DND-41 (cell line): ENCODE measurements around the gene CCDC136.

ENCODE experiments used
- ATAC-seq: fragments of 200-7000 bp; cut with Tn5 transposase; 3 replicates; pipeline ENCODE4 v1.9.1; 2021; ENCODE audit warnings: low read depth; ENCODE audit not compliant: insufficient read depth
- DNase-seq: peaks from one replicate; pipeline ENCODE4 v3.0.0-alpha.2; 2020
- H2AFZ ChIP-seq: 2 replicates; pipeline ENCODE4 v1.6.0; 2012; ENCODE audit warnings: low read depth, low read length
- H3K27ac ChIP-seq: 2 replicates; pipeline ENCODE4 v1.5.1; 2012; ENCODE audit warnings: low read length, inconsistent platforms
- H3K27me3 ChIP-seq: fragments of 200-600 bp; sonication (generic); 2 replicates; pipeline ENCODE4 v1.6.0; 2012; ENCODE audit warnings: low read length, mild to moderate bottlenecking, inconsistent platforms; ENCODE audit not compliant: insufficient read depth, poor library complexity
- H3K36me3 ChIP-seq: 2 replicates; pipeline ENCODE4 v1.5.1; 2012; ENCODE audit warnings: low read length, inconsistent platforms; ENCODE audit not compliant: insufficient read depth
- H3K4me1 ChIP-seq: 2 replicates; pipeline ENCODE4 v1.5.1; 2012; ENCODE audit warnings: mild to moderate bottlenecking, low read length; ENCODE audit not compliant: insufficient read depth
- H3K4me2 ChIP-seq: 2 replicates; pipeline ENCODE4 v1.6.0; 2012; ENCODE audit warnings: mild to moderate bottlenecking, moderate library complexity, low read length, inconsistent platforms; ENCODE audit not compliant: insufficient read depth
- H3K4me3 ChIP-seq, 2 experiments: fragments of 200-600 bp in 1 of 2; shearing (Covaris generic) in 1 of 2; 2 replicates each; pipeline ENCODE4 v1.5.1; 2012 to 2016; ENCODE audit warnings: inconsistent platforms in 2 of 2, low read length in 2 of 2, mild to moderate bottlenecking in 2 of 2, low read depth in 1 of 2, moderate library complexity in 1 of 2
- H3K79me2 ChIP-seq: 2 replicates; pipeline ENCODE4 v1.6.0; 2012; ENCODE audit warnings: low read length, inconsistent platforms; ENCODE audit not compliant: insufficient read depth
- H3K9ac ChIP-seq: 2 replicates; pipeline ENCODE4 v1.6.0; 2012; ENCODE audit warnings: low read depth, mild to moderate bottlenecking, inconsistent platforms, low read length, moderate library complexity
- H3K9me3 ChIP-seq: 2 replicates; pipeline ENCODE4 v1.5.1; 2012; ENCODE audit warnings: low read length, moderate library complexity, mild to moderate bottlenecking, inconsistent platforms; ENCODE audit not compliant: insufficient read depth, severe bottlenecking
- H4K20me1 ChIP-seq: 2 replicates; pipeline ENCODE4 v1.6.0; 2012; ENCODE audit warnings: low read length; ENCODE audit not compliant: insufficient read depth
- CTCF ChIP-seq: IDR thresholded peaks from 2 replicates; pipeline ENCODE4 v1.5.1; 2012; ENCODE audit warnings: borderline replicate concordance, low read length, moderate library complexity, mild to moderate bottlenecking; ENCODE audit not compliant: poor library complexity, severe bottlenecking; ENCODE audit errors: extremely low read depth
- EZH2 ChIP-seq: IDR thresholded peaks from 3 replicates; pipeline ENCODE4 v1.6.1; 2012; ENCODE audit warnings: borderline replicate concordance, low read depth, mild to moderate bottlenecking, moderate library complexity, low read length, inconsistent platforms; ENCODE audit not compliant: severe bottlenecking

Gene CCDC136

GRCh38 chr7:128849804-128850490, 58.2 kb downstream of the CCDC136 start:
- Histone ChIP-seq H3K27me3 (no peaks in the 10 kb centered on the region), H4K20me1 (no peaks in the 10 kb centered on the region), H3K4me3 (no peak overlapping the region), H3K79me2 (no peaks in the 10 kb centered on the region), H3K27ac (no peak overlapping the region), H3K4me2 (no peak overlapping the region), H3K4me1 (no peaks in the 10 kb centered on the region), H3K9me3 (no peaks in the 10 kb centered on the region), H3K9ac (no peak overlapping the region), H2AFZ (no peak overlapping the region), H3K36me3 (no peaks in the 10 kb centered on the region)
- DNase-seq = no peak
- no peak for TF ChIP-seq EZH2
- no peak for TF ChIP-seq CTCF
- no peak for ATAC-seq

DNA sequence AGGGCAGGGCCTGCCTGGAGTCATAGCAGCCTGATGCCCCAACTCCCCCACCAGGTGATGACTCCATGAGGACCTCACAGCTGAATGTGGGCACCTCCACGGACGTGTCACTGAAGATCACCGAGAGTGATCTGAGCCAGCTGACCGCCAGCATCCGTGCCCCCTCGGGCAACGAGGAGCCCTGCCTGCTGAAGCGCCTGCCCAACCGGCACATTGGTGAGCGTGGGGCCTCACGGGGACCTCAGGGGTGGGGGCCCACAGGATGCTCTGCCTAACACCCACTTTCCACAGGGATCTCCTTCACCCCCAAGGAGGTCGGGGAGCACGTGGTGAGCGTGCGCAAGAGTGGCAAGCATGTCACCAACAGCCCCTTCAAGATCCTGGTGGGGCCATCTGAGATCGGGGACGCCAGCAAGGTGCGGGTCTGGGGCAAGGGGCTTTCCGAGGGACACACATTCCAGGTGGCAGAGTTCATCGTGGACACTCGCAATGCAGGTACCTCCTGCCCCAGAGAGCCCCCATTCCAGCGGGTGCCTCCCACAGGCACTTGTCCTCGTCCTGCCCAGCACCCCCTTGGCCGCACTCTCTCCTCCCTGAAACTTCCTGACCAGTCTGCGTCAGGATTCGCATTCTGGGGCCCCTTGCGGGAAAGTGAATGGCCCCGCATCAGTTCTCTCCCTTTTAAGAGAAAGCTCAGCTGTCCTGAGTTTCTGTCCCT, 60.9 kb downstream of the CCDC136 start:
- Histone ChIP-seq H3K4me2 (no peak overlapping the region), H2AFZ (no peak overlapping the region), H3K9ac (no peak overlapping the region), H3K4me3 (no peak overlapping the region), H4K20me1 (no peaks in the 10 kb centered on the region), H3K9me3 (no peaks in the 10 kb centered on the region), H3K27me3 (no peaks in the 10 kb centered on the region), H3K36me3 (no peaks in the 10 kb centered on the region), H3K79me2 (no peaks in the 10 kb centered on the region), H3K4me1 (no peaks in the 10 kb centered on the region), H3K27ac (no peak overlapping the region)
- no peak for DNase-seq
- TF ChIP-seq EZH2 = no peak
- no peak for TF ChIP-seq CTCF
- no peak for ATAC-seq

GRCh38 chr7:128853799-128854198, 62.0 kb downstream of the CCDC136 start:
- Histone ChIP-seq H3K27me3 (no peaks in the 10 kb centered on the region), H3K36me3 (no peaks in the 10 kb centered on the region), H2AFZ (no peak overlapping the region), H3K27ac (no peak overlapping the region), H3K4me1 (no peaks in the 10 kb centered on the region), H3K4me2 (no peak overlapping the region), H3K4me3 (no peak overlapping the region), H3K9ac (no peak overlapping the region), H4K20me1 (no peaks in the 10 kb centered on the region), H3K9me3 (no peaks in the 10 kb centered on the region), H3K79me2 (no peaks in the 10 kb centered on the region)
- no peak for ATAC-seq
- TF ChIP-seq EZH2 (no peak), CTCF (no peak)
- DNase-seq = no peak
